ENCODE data around the gene SH2B2.
A peak's percentile ranks its signal among the peaks of the same experiment; 100 is the strongest.
"Not testable (repeated sequence)": the region's sequence is repeated elsewhere in the genome, so short reads cannot be mapped to it uniquely, and the experiment has no call there.

SH2B2 gene

DNA sequence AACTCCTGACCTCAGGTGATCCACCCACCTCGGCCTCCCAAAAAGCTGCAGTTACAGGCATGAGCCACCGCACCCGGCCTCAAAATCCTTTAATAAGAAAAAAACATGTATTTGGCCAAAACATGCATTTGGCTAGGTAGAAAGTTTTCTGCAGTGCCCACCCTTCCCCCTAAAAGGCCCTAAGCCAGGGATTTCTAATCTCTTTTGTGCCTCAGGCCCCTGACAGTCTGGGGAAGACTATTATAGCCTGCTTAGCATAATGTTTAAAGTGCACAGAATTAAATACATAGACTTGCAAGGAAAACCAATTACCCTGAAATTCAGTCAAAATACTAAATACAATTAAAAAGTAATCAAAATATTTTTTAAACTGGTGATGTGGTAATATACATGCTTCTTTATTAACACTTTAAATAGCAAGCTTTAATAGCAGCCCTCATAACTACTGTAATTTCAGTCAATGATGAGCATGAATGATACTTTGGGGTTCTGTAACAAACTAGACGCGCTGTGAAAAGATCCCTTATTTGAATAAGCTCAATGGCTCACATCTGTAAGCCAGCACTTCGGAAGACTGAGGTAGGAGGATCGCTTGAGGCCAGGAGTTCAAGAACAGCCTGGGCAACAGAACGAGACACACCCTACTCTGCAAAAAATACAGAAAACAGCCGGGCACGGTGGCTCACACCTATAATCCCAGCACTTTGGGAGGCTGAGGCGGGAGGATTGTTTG, 39.7 kb downstream of the SH2B2 start:
- H3K4me3 ChIP-seq (ENCODE audit: low read depth, low read length): no peak overlapping the region
- DNase-seq (ENCODE audit: low read depth): no peak
- TF ChIP-seq, protein P1, sequence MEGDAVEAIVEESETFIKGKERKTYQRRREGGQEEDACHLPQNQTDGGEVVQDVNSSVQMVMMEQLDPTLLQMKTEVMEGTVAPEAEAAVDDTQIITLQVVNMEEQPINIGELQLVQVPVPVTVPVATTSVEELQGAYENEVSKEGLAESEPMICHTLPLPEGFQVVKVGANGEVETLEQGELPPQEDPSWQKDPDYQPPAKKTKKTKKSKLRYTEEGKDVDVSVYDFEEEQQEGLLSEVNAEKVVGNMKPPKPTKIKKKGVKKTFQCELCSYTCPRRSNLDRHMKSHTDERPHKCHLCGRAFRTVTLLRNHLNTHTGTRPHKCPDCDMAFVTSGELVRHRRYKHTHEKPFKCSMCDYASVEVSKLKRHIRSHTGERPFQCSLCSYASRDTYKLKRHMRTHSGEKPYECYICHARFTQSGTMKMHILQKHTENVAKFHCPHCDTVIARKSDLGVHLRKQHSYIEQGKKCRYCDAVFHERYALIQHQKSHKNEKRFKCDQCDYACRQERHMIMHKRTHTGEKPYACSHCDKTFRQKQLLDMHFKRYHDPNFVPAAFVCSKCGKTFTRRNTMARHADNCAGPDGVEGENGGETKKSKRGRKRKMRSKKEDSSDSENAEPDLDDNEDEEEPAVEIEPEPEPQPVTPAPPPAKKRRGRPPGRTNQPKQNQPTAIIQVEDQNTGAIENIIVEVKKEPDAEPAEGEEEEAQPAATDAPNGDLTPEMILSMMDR (IDR thresholded peaks at IDR 0.05; ENCODE audit: insufficient read depth, low read depth, low read length, missing control alignments): no peak

DNA sequence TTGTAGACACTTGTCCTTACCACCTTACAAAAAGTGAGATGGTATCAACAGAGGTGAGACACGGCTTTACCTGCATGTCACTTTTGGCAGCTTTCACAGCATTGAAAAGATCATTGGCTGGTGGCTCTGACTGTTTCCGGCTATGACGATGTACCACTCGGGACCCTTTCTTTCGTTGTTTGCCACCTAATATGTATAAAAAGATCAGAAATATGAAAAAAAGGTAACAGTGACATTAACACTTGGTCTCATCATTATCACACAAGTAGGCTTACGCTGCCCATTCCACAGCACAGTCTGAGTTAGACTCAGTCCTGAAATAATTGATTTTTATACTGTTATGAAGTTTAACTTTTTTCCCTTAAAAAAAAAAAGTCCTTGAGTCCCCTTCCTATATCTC, 40.5 kb downstream of the SH2B2 start:
- not testable (repeated sequence) for H3K4me3 ChIP-seq (ENCODE audit: low read depth, low read length); DNase-seq (ENCODE audit: low read depth)

- not testable (repeated sequence) for DNase-seq (ENCODE audit: low read depth); H3K4me3 ChIP-seq (ENCODE audit: low read depth, low read length)
Observed at GRCh38 chr7:102328863-102329262, 42.2 kb downstream of the SH2B2 start.

DNA sequence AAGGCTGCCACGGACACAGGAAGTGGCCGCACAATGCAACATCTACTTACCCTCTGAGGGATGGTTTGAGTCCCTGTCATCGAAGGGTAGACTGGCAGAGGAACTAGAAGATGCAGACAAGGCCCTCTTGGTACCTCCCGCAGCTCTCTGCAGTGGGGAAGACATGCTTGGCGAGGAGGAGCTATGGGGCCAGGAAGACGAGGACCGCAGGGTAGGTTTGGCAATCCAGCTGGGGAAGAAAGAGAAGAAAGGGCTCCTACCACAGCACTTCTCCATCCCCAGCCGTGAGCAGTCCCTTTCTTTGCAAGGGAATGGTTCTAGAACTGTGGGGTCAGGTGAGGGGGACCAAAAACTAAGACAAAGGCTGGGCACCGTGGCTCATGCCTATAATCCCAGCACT, 42.7 kb downstream of the SH2B2 start:
- not testable (repeated sequence) for H3K4me3 ChIP-seq (ENCODE audit: low read depth, low read length); DNase-seq (ENCODE audit: low read depth)

DNA sequence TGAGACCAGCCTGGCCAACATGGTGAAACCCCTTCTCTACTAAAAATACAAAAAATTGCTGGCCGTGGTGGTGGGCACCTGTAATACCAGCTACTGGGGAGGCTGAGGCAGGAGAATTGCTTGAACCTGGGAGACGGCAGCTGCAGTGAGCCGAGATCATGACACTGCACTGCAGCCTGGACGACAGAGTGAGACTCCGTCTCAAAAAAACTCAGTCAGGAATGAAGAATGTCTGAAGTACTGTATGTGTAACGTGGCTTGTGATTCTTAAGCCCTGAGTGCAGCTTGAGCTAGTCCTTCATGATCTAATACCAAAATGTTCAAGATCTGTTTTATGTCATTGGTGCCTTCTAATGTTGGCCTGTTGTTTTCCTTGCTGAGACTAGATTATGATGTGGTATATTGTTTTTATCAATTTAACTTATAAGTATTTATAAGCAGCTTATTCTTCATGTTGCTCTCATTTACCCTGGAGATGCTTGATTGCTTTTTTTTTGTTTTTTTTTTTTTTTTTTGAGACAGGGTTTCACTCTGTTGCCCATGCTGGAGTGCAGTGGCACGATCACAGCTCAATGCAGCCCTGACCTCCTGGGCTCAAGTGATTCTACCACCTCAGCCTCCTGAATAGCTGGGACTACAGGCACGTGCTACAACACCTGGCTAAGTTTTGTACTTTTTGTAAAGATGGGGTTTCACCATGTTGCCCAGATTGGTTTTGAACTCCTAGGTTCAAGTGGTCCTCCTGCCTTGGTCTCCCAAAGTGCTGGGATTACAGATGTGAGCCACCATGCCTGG, 44.2 kb downstream of the SH2B2 start:
- H3K4me3 ChIP-seq (ENCODE audit: low read depth, low read length); DNase-seq (ENCODE audit: low read depth): not testable (repeated sequence)

- not testable (repeated sequence) for H3K4me3 ChIP-seq (ENCODE audit: low read depth, low read length)
- DNase-seq (ENCODE audit: low read depth): peak; percentile 59
Observed at GRCh38 chr7:102335574-102335973, 48.9 kb downstream of the SH2B2 start.

- DNase-seq (ENCODE audit: low read depth): not testable (repeated sequence)
- peak overlapping the region; percentile 43 for H3K4me3 ChIP-seq (ENCODE audit: low read depth, low read length)
Observed at GRCh38 chr7:102337002-102337401, 50.3 kb downstream of the SH2B2 start.

GRCh38 chr7:102337420-102337819, 50.8 kb downstream of the SH2B2 start:
- H3K4me3 ChIP-seq (ENCODE audit: low read depth, low read length): peak overlapping the region; percentile 43
- peak; percentile 40 for DNase-seq (ENCODE audit: low read depth)

GRCh38 chr7:102340599-102341368, 54.1 kb downstream of the SH2B2 start:
- H3K4me3 ChIP-seq (ENCODE audit: low read depth, low read length): not testable (repeated sequence)
- DNase-seq (ENCODE audit: low read depth): peak; percentile 77

- H3K4me3 ChIP-seq (ENCODE audit: low read depth, low read length); DNase-seq (ENCODE audit: low read depth): not testable (repeated sequence)
Observed at GRCh38 chr7:102346983-102347382, 60.3 kb downstream of the SH2B2 start.

GRCh38 chr7:102356344-102356743, 69.7 kb downstream of the SH2B2 start, which contains the start of gene SPDYE6:
TSS of gene SPDYE6 (minus strand) at chr7:102356444. CDS start at chr7:102356023, 421 bp downstream.
- not testable (repeated sequence) for H3K4me3 ChIP-seq (ENCODE audit: low read depth, low read length); DNase-seq (ENCODE audit: low read depth)

GRCh38 chr7:102363549-102364393, 77.1 kb downstream of the SH2B2 start:
- peak overlapping the region; percentile 78 for H3K4me3 ChIP-seq (ENCODE audit: low read depth, low read length)
- peak; percentile 99 for DNase-seq (ENCODE audit: low read depth)
- TF ChIP-seq, protein P1 (IDR thresholded peaks at IDR 0.05; ENCODE audit: insufficient read depth, low read depth, low read length, missing control alignments): peak; percentile 20

- DNase-seq (ENCODE audit: low read depth): not testable (repeated sequence)
- peak overlapping the region; percentile 78 for H3K4me3 ChIP-seq (ENCODE audit: low read depth, low read length)
Observed at GRCh38 chr7:102364394-102364886, 77.8 kb downstream of the SH2B2 start.

DNA sequence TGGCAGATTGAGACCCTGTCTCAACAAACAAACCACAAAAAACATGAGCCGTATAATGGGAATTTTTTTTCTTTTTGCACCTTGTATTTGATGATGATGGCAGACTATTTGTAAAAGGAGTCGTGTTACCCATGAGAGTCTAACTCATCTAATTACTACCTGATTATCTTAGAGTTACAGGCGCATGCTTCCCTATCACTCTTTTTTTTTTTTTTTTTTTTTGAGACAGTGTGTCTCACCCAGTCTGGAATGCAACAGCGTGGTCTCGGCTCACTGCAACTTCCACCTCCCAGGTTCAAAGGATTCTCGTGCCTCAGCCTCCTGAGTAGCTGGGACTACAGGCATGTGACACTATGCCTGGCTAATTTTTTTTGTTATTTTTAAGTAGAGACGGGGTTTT, 78.7 kb downstream of the SH2B2 start:
- H3K4me3 ChIP-seq (ENCODE audit: low read depth, low read length); DNase-seq (ENCODE audit: low read depth): not testable (repeated sequence)

- not testable (repeated sequence) for H3K4me3 ChIP-seq (ENCODE audit: low read depth, low read length); DNase-seq (ENCODE audit: low read depth)
Observed at GRCh38 chr7:102370038-102370437, 83.4 kb downstream of the SH2B2 start.

All from GM12865 (cell line).